CD4-positive, alpha-beta T cell treated with Interleukin-17A for 1 hour (primary cell): ENCODE measurements around the gene SPEF1.
"Not testable (repeated sequence)": the region's sequence is repeated elsewhere in the genome, so short reads cannot be mapped to it uniquely, and the experiment has no call there.

ENCODE experiments used
- DNase-seq: peaks from one replicate; pipeline ENCODE4 v3.0.0-alpha.2; 2020

SPEF1 gene

GRCh38 chr20:3804781-3805180, 23.5 kb upstream of the SPEF1 start:
- DNase-seq = no peak

- no peak for DNase-seq
Measured at GRCh38 chr20:3804254-3804751, 23.1 kb upstream of the SPEF1 start.

GRCh38 chr20:3803854-3804253, 22.6 kb upstream of the SPEF1 start:
- no peak for DNase-seq

- DNase-seq = no peak
Measured at GRCh38 chr20:3803289-3803688, 22.0 kb upstream of the SPEF1 start.

- no peak for DNase-seq
Measured at GRCh38 chr20:3802524-3803239, 21.4 kb upstream of the SPEF1 start.

GRCh38 chr20:3801846-3802245, 20.6 kb upstream of the SPEF1 start:
- DNase-seq = no peak

GRCh38 chr20:3801299-3801698, 20.1 kb upstream of the SPEF1 start:
- no peak for DNase-seq

GRCh38 chr20:3800878-3801260, 19.6 kb upstream of the SPEF1 start:
- no peak for DNase-seq

GRCh38 chr20:3800256-3800877, 19.1 kb upstream of the SPEF1 start:
- DNase-seq = no peak

GRCh38 chr20:3798908-3799248, 17.6 kb upstream of the SPEF1 start:
- DNase-seq = no peak

GRCh38 chr20:3798373-3798768, 17.1 kb upstream of the SPEF1 start:
- DNase-seq = no peak

- peak; percentile 66 for DNase-seq
Measured at GRCh38 chr20:3797592-3798372, 16.5 kb upstream of the SPEF1 start.

GRCh38 chr20:3797226-3797545, 15.9 kb upstream of the SPEF1 start:
- no peak for DNase-seq

GRCh38 chr20:3796477-3797225, 15.4 kb upstream of the SPEF1 start:
- DNase-seq = no peak

- peak; percentile 91 for DNase-seq
Measured at GRCh38 chr20:3795511-3796468, 14.5 kb upstream of the SPEF1 start, which contains the start of gene CDC25B. TSS of gene CDC25B (plus strand) at chr20:3796310. CDS start at chr20:3796532, 222 bp downstream.

GRCh38 chr20:3794701-3795420, 13.6 kb upstream of the SPEF1 start:
- DNase-seq = no peak

GRCh38 chr20:3794168-3794567, 12.9 kb upstream of the SPEF1 start:
- DNase-seq = not testable (repeated sequence)

- not testable (repeated sequence) for DNase-seq
Measured at GRCh38 chr20:3789201-3789600, 8.0 kb upstream of the SPEF1 start.

GRCh38 chr20:3788685-3789155, 7.5 kb upstream of the SPEF1 start:
- no peak for DNase-seq

GRCh38 chr20:3787324-3788014, 6.2 kb upstream of the SPEF1 start:
- no peak for DNase-seq
